ENCODE measurements around the gene TPSG1.

- TF ChIP-seq POLR2A (IDR thresholded peaks at IDR 0.05) = no peak
- no peak for TF ChIP-seq CTCF (IDR thresholded peaks at IDR 0.05)
Measured at GRCh38 chr16:1212616-1213194, 12.4 kb downstream of the TPSG1 start.

Measured in uterus (tissue), 2 donors.